OCI-LY1 (cell line): Measurements from ENCODE around the gene CAMK2A.

ENCODE experiments used
- H2AFZ ChIP-seq: fragments of 200-600 bp; sonication (generic), shearing (Covaris generic); 2 replicates; pipeline ENCODE4 v1.6.0; 2014; ENCODE audit warnings: antibody characterized with exemption, mild to moderate bottlenecking, low read length
- H3F3A ChIP-seq: fragments of 200-600 bp; sonication (generic), shearing (Covaris generic); 2 replicates; pipeline ENCODE4 v1.6.0; 2014; ENCODE audit warnings: mild to moderate bottlenecking, antibody characterized with exemption, low read length, moderate library complexity; ENCODE audit not compliant: insufficient read depth
- H3K27ac ChIP-seq: fragments of 200-600 bp; sonication (generic); 2 replicates; pipeline ENCODE4 v1.5.1; 2014; ENCODE audit warnings: low read length, mixed run types, mild to moderate bottlenecking, low read depth; ENCODE audit not compliant: poor library complexity, severe bottlenecking
- H3K27me3 ChIP-seq: fragments of 200-600 bp; sonication (generic); 2 replicates; pipeline ENCODE4 v1.6.0; 2014; ENCODE audit warnings: antibody characterized with exemption, mild to moderate bottlenecking, low read length, moderate library complexity; ENCODE audit not compliant: insufficient read depth
- H3K36me3 ChIP-seq: fragments of 200-600 bp; sonication (generic); 2 replicates; pipeline ENCODE4 v1.6.1; 2014; ENCODE audit warnings: mild to moderate bottlenecking, antibody characterized with exemption, low read length, moderate library complexity, mixed read lengths; ENCODE audit not compliant: insufficient read depth
- H3K4me1 ChIP-seq: fragments of 200-600 bp; sonication (generic); 2 replicates; pipeline ENCODE4 v1.5.1; 2014; ENCODE audit warnings: mild to moderate bottlenecking, low read length, moderate library complexity; ENCODE audit not compliant: insufficient read depth, severe bottlenecking
- H3K4me2 ChIP-seq: fragments of 200-600 bp; sonication (generic), shearing (Covaris generic); 2 replicates; pipeline ENCODE4 v1.6.1; 2014; ENCODE audit warnings: low read length
- H3K4me3 ChIP-seq: fragments of 200-600 bp; sonication (generic); 2 replicates; pipeline ENCODE4 v1.5.1; 2014; ENCODE audit warnings: low read length, low read depth, mild to moderate bottlenecking, mixed read lengths; ENCODE audit not compliant: poor library complexity, severe bottlenecking
- H3K79me2 ChIP-seq: fragments of 200-600 bp; shearing (Covaris generic); 2 replicates; pipeline ENCODE4 v1.6.1; 2016; ENCODE audit warnings: mixed run types, low read length, mixed read lengths; ENCODE audit not compliant: insufficient read depth
- H3K9ac ChIP-seq: fragments of 200-600 bp; sonication (generic), shearing (Covaris generic); 2 replicates; pipeline ENCODE4 v1.6.1; 2014; ENCODE audit warnings: mild to moderate bottlenecking, low read length, mixed read lengths
- H3K9me2 ChIP-seq: fragments of 200-600 bp; sonication (generic), shearing (Covaris generic); 2 replicates; pipeline ENCODE4 v1.6.1; 2014; ENCODE audit warnings: low read depth, mild to moderate bottlenecking, low read length, mixed read lengths
- H3K9me3 ChIP-seq: fragments of 200-600 bp; shearing (Covaris generic); 2 replicates; pipeline ENCODE4 v1.6.1; 2014; ENCODE audit warnings: low read length, mixed read lengths
- H4K20me1 ChIP-seq: fragments of 200-600 bp; sonication (generic), shearing (Covaris generic); 2 replicates; pipeline ENCODE4 v1.6.0; 2016; ENCODE audit warnings: mild to moderate bottlenecking, low read length; ENCODE audit not compliant: insufficient read depth
- CTCF ChIP-seq: fragments of 200-600 bp; sonication (generic), shearing (Covaris generic); IDR thresholded peaks from 2 replicates; pipeline ENCODE4 v1.5.1; 2017; ENCODE audit warnings: mild to moderate bottlenecking, antibody characterized with exemption, low read length, moderate library complexity, mixed read lengths
- EZH2 ChIP-seq: fragments of 200-600 bp; sonication (generic), shearing (Covaris generic); IDR thresholded peaks from 2 replicates; pipeline ENCODE4 v1.8.0; 2017; ENCODE audit warnings: borderline replicate concordance, mixed run types, mild to moderate bottlenecking, antibody characterized with exemption, low read length, moderate library complexity, mixed read lengths

The CAMK2A gene

GRCh38 chr5:150301901-150302300 is 12.3 kb upstream of the CAMK2A start:
- Histone ChIP-seq H3K9me2 (no peaks in the 10 kb centered on the region), H3K36me3 (no peaks in the 10 kb centered on the region), H3K4me3 (no peak overlapping the region), H3K79me2 (no peaks in the 10 kb centered on the region), H2AFZ (no peak overlapping the region), H3K4me2 (no peak overlapping the region), H3K9ac (no peak overlapping the region), H3K27ac (no peak overlapping the region), H3F3A (no peaks in the 10 kb centered on the region), H4K20me1 (no peaks in the 10 kb centered on the region), H3K9me3 (no peaks in the 10 kb centered on the region), H3K27me3 (no peaks in the 10 kb centered on the region; the same call in 1 of the 2 replicates), H3K4me1 (no peaks in the 10 kb centered on the region)
- TF ChIP-seq EZH2 (no peak), CTCF (no peak)

- Histone ChIP-seq H3K79me2 (no peaks in the 10 kb centered on the region), H3K36me3 (no peaks in the 10 kb centered on the region), H3K4me1 (no peaks in the 10 kb centered on the region), H3K27ac (no peak overlapping the region), H3K4me2 (no peak overlapping the region), H3F3A (no peaks in the 10 kb centered on the region), H3K9me3 (no peaks in the 10 kb centered on the region), H3K9ac (no peak overlapping the region), H3K27me3 (no peaks in the 10 kb centered on the region; the same call in 1 of the 2 replicates), H3K9me2 (no peaks in the 10 kb centered on the region), H2AFZ (no peak overlapping the region), H4K20me1 (no peaks in the 10 kb centered on the region), H3K4me3 (no peak overlapping the region)
- TF ChIP-seq CTCF (no peak), EZH2 (no peak)
These were observed 11.6 kb upstream of the CAMK2A start for GRCh38 chr5:150301170-150301505.

GRCh38 chr5:150300496-150301169 is 11.1 kb upstream of the CAMK2A start:
- Histone ChIP-seq H3K4me3 (no peak overlapping the region), H3K27ac (no peak overlapping the region), H2AFZ (no peak overlapping the region), H3K9me3 (no peaks in the 10 kb centered on the region), H3K79me2 (no peaks in the 10 kb centered on the region), H3F3A (no peaks in the 10 kb centered on the region), H3K9ac (no peak overlapping the region), H3K27me3 (no peaks in the 10 kb centered on the region; the same call in 1 of the 2 replicates), H4K20me1 (no peaks in the 10 kb centered on the region), H3K4me1 (no peaks in the 10 kb centered on the region), H3K4me2 (no peak overlapping the region), H3K36me3 (no peaks in the 10 kb centered on the region), H3K9me2 (no peaks in the 10 kb centered on the region)
- TF ChIP-seq EZH2 (no peak), CTCF (no peak)
